Endothelial cell of umbilical vein (primary cell): ENCODE results near the gene ZBTB46. TPM values are rescaled to one million over a fixed set of nuclear protein-coding genes. Genes with fewer than 3 reads are reported as not detected.

ENCODE experiments used
- BruUV-seq: library from RNA; stranded (reverse); fragments of 400-500 nt; replicated peaks from 2 replicates; lab custom pipeline; 2021; lab: Mats Ljungman, UMichigan
- CTCF ChIA-PET: fragments of 300-600, 350-600 bp; sonication (Branson Sonifier 250); formaldehyde crosslinking; loops from one replicate; lab custom pipeline; 2021; ENCODE audit warnings: antibody characterized with exemption, inconsistent platforms; lab: Charles Lee
- POLR2A ChIA-PET: fragments of 300-600, 350-600 bp; sonication (Branson Sonifier 250); formaldehyde crosslinking; loops from one replicate; lab custom pipeline; 2021; ENCODE audit warnings: antibody characterized with exemption, inconsistent platforms; lab: Charles Lee
- DNase-seq: peaks from one replicate; pipeline ENCODE4 v3.0.0-alpha.2; 2011; ENCODE audit warnings: low read depth, low spot score
- FAIRE-seq: peaks from 2 replicates; lab custom pipeline; 2011; peaks lifted over from hg19 to GRCh38; lab: Jason Lieb, UNC
- H2AFZ ChIP-seq: 2 replicates; pipeline ENCODE4 v1.6.0; 2012; ENCODE audit warnings: low read depth, low read length, control low read depth, inconsistent platforms
- H3K27ac ChIP-seq: 2 replicates; pipeline ENCODE4 v1.5.1; 2011; ENCODE audit warnings: low read depth, mild to moderate bottlenecking, control low read depth, low read length, moderate library complexity; ENCODE audit not compliant: insufficient read depth
- H3K27me3 ChIP-seq, 2 experiments: 2 replicates each; pipeline versions ENCODE4 v1.6.0 to v1.6.1; 2011; ENCODE audit warnings: low read length in 2 of 2, mixed read lengths in 1 of 2; ENCODE audit not compliant: control insufficient read depth in 2 of 2, insufficient read depth in 2 of 2
- H3K36me3 ChIP-seq, 2 experiments: 2 replicates in 1 of 2; 3 replicates in 1 of 2; pipeline ENCODE4 v1.5.1; 2011; ENCODE audit warnings: low read length in 2 of 2, mild to moderate bottlenecking in 1 of 2, moderate library complexity in 1 of 2; ENCODE audit not compliant: control insufficient read depth in 2 of 2, insufficient read depth in 2 of 2; ENCODE audit errors: extremely low read depth in 1 of 2
- H3K4me1 ChIP-seq: 3 replicates; pipeline ENCODE4 v1.5.1; 2011; ENCODE audit warnings: mild to moderate bottlenecking, low read length; ENCODE audit not compliant: control insufficient read depth, insufficient read depth; ENCODE audit errors: extremely low read depth
- H3K4me2 ChIP-seq: 2 replicates; pipeline ENCODE4 v1.6.1; 2011; ENCODE audit warnings: low read length, control low read depth, mixed read lengths; ENCODE audit not compliant: insufficient read depth
- H3K4me3 ChIP-seq, 3 experiments: fragments of 200-600 bp in 1 of 3; sonication (generic), shearing (Covaris generic) in 1 of 3; replicated peaks in 1 of 3; 2 replicates each; pipeline ENCODE4 v1.5.1; 2011 to 2016; ENCODE audit warnings: control low read depth in 3 of 3, low read length in 3 of 3, mild to moderate bottlenecking in 2 of 3, inconsistent platforms in 1 of 3, low read depth in 1 of 3, moderate library complexity in 1 of 3; ENCODE audit not compliant: insufficient read depth in 1 of 3
- H3K79me2 ChIP-seq: 2 replicates; pipeline ENCODE4 v1.6.0; 2012; ENCODE audit warnings: low read length, inconsistent platforms; ENCODE audit not compliant: control insufficient read depth, insufficient read depth
- H3K9ac ChIP-seq: replicated peaks from 2 replicates; pipeline ENCODE3; 2011; ENCODE audit warnings: low read length, control low read depth; ENCODE audit not compliant: insufficient read depth; ENCODE audit errors: extremely low read depth
- H3K9me1 ChIP-seq: replicated peaks from 3 replicates; pipeline ENCODE4 v1.6.0; 2011; ENCODE audit warnings: mild to moderate bottlenecking, low read length; ENCODE audit not compliant: control insufficient read depth, insufficient read depth; ENCODE audit errors: extremely low read depth
- H3K9me3 ChIP-seq: replicated peaks from 2 replicates; pipeline ENCODE4 v1.5.1; 2012; ENCODE audit warnings: low read length, inconsistent platforms; ENCODE audit not compliant: control insufficient read depth, insufficient read depth
- H4K20me1 ChIP-seq: replicated peaks from 2 replicates; pipeline ENCODE3; 2011; ENCODE audit warnings: mild to moderate bottlenecking, low read length; ENCODE audit not compliant: control insufficient read depth, insufficient read depth; ENCODE audit errors: extremely low read depth
- FOS ChIP-seq: IDR thresholded peaks from 2 replicates; pipeline ENCODE4 v1.6.1; 2011; ENCODE audit warnings: mild to moderate bottlenecking, low read length, moderate library complexity, borderline replicate concordance; ENCODE audit not compliant: insufficient read depth
- POLR2A ChIP-seq: IDR thresholded peaks from 2 replicates; pipeline ENCODE4 v1.6.1; 2012; ENCODE audit warnings: low read depth, mild to moderate bottlenecking, control low read depth, low read length
- POLR2AphosphoS5 ChIP-seq: IDR thresholded peaks from 2 replicates; pipeline ENCODE4 v1.6.1; 2012; ENCODE audit warnings: low read depth, mild to moderate bottlenecking, control low read depth, low read length, moderate library complexity; ENCODE audit not compliant: insufficient read depth
- dilution Hi-C: fragments of 300-500 bp; cut with MboI; formaldehyde crosslinking; loops from one replicate; pipeline ENCODE4 v1.15.0; 2019; ENCODE audit warnings: low sequenced_read_pairs; ENCODE audit not compliant: extremely low pct_ligation_motif_present
- intact Hi-C: fragments of 100-400 bp; cut with micrococcal nuclease; formaldehyde crosslinking; loops from one replicate; pipeline ENCODE4 v1.10.0; 2022
- polyA plus RNA-seq, 4 experiments: library from polyadenylated mRNA; depleted of rRNA in 3 of 4; stranded (reverse) in 3 of 4; unstranded in 1 of 4; fragments of >200 nt; gene quantifications; 2 replicates each; pipeline versions ENCODE4 v1.2.1 to v1.2.3, GENCODE V29; 2011 to 2012; ENCODE audit warnings: missing spikeins in 1 of 4
- small RNA-seq: library from RNA; depleted of rRNA; stranded (forward); fragments of <200 nt; gene quantifications from one replicate; pipeline ENCODE3, GENCODE V24; 2012; ENCODE audit warnings: low replicate concordance, low read depth; ENCODE audit not compliant: insufficient read depth, insufficient read length
- total RNA-seq: library from RNA; stranded (reverse); gene quantifications from 2 replicates; pipeline ENCODE4 v1.2.3, GENCODE V29; 2021
- TF ChIP-seq, protein P1 (sequence below), 2 donors: IDR thresholded peaks; 1 replicate in 1 of 2; 2 replicates in 1 of 2; pipeline ENCODE4 v1.5.1; 2011; ENCODE audit warnings: low read length in 2 of 2, mild to moderate bottlenecking in 2 of 2, moderate library complexity in 2 of 2, control low read depth in 1 of 2, inconsistent platforms in 1 of 2, low read depth in 1 of 2; ENCODE audit not compliant: insufficient read depth in 1 of 2; ENCODE audit errors: extremely low read depth in 1 of 2

ZBTB46 gene
- total and polyA plus RNA-seq, 2 donors (not counting 3 experiments of a cell fraction or from before 2014, with no cell fraction given), result 1.3 to 7.1 TPM

DNA sequence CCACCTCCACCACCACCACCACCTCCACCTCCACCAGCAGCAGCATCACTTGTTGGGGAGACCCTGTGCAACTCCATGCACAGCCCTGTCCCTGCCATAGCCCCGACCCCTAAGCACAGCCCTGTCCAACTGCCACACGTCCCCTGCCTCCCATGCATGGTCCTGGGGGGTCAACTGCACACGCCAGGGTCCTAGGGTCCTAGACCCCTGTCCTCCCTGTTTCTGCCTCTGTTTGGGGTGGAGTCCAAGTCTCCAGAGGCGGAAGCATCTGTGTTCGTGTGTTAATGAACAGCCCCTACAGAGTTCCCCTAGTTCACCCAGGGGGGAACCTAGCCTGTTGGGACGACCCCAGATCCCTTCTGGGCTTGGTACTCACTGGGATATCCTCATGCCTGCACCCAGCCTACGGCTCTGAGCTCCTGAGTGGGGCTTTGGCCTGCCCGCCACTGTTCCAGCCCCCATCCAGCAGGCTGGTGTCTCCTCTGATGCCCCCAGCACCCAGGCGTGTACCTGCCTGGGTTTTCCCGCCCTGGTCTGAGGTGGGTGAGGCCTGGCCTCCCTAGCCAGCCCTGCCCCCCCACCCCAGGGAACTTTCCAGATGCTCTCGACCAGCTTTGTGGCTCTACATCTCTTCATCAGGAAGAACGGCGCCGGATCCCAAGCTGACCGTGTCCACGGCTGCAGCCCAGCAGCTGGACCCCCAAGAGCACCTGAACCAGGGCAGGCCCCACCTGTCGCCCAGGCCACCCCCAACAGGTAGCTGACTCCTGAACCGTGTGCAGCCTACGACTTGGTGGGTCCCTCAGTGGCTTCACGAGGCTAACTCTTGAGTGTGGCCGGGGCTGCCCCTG, 137.1 kb downstream of the ZBTB46 start:
- ChIA-PET POLR2A (no interaction called here), CTCF (no interaction called here)
- H4K20me1 ChIP-seq, result no peaks in the 10 kb centered on the region
- no peaks in the 10 kb centered on the region for H3K79me2 ChIP-seq
- DNase-seq, result no peak
- dilution Hi-C loops, result no loop called here
- intact Hi-C loops, result no loop called here
- H3K27me3 ChIP-seq, result no peaks in the 10 kb centered on the region
- TF ChIP-seq, protein P1, sequence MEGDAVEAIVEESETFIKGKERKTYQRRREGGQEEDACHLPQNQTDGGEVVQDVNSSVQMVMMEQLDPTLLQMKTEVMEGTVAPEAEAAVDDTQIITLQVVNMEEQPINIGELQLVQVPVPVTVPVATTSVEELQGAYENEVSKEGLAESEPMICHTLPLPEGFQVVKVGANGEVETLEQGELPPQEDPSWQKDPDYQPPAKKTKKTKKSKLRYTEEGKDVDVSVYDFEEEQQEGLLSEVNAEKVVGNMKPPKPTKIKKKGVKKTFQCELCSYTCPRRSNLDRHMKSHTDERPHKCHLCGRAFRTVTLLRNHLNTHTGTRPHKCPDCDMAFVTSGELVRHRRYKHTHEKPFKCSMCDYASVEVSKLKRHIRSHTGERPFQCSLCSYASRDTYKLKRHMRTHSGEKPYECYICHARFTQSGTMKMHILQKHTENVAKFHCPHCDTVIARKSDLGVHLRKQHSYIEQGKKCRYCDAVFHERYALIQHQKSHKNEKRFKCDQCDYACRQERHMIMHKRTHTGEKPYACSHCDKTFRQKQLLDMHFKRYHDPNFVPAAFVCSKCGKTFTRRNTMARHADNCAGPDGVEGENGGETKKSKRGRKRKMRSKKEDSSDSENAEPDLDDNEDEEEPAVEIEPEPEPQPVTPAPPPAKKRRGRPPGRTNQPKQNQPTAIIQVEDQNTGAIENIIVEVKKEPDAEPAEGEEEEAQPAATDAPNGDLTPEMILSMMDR (IDR thresholded peaks at IDR 0.05; ENCODE audit: extremely low read depth in 1 of 2, insufficient read depth in 1 of 2, low read depth in 1 of 2, low read length in 2 of 2), result no peak
- TF ChIP-seq POLR2A (no peak), FOS (no peak), POLR2AphosphoS5 (no peak)
- H3K36me3 ChIP-seq, result no peaks in the 10 kb centered on the region
- no peak for FAIRE-seq
- H3K4me2 ChIP-seq, result no peak overlapping the region
- BruUV-seq, result no TSS peak
- H3K9me1 ChIP-seq, result no peaks in the 10 kb centered on the region
- H3K9ac ChIP-seq, result no peak overlapping the region
- peaks cover 27% of the 10 kb centered on the region for H3K4me1 ChIP-seq
- no peaks in the 10 kb centered on the region for H3K9me3 ChIP-seq
- no peak overlapping the region for H3K4me3 ChIP-seq
- no peak overlapping the region for H3K27ac ChIP-seq
- no peak overlapping the region for H2AFZ ChIP-seq

Small RNA genes within 50 kb of the gene (small RNA-seq; reads per million reads assigned to genes)
- gene LIME1 (not detected), gene TNFRSF6B (not detected)

Other genes starting within 250 kb of the ZBTB46 start
- 12.1 and 14.1 TPM in 2 replicates for gene GMEB2, start 204.2 kb downstream of the ZBTB46 start, total RNA-seq
- gene GMEB2, start 204.2 kb downstream of the ZBTB46 start, polyA plus RNA-seq, result 12.7 and 13.4 TPM in 2 replicates
- gene STMN3, start 177.8 kb downstream of the ZBTB46 start, total RNA-seq, result 1.7 and 1.8 TPM in 2 replicates
- gene STMN3, start 177.8 kb downstream of the ZBTB46 start, polyA plus RNA-seq, result 4.7 and 8.4 TPM in 2 replicates
- 38.6 and 44.9 TPM in 2 replicates for gene RTEL1, start 173.0 kb downstream of the ZBTB46 start, total RNA-seq
- 17.0 and 20.6 TPM in 2 replicates for gene RTEL1, start 173.0 kb downstream of the ZBTB46 start, polyA plus RNA-seq
- gene TNFRSF6B, start 134.6 kb downstream of the ZBTB46 start, total RNA-seq, result 0.69 TPM in 1 of 2 replicates, not detected in the other
- 11.3 and 20.6 TPM in 2 replicates for gene TNFRSF6B, start 134.6 kb downstream of the ZBTB46 start, polyA plus RNA-seq
- gene ARFRP1, start 123.3 kb downstream of the ZBTB46 start, total RNA-seq, result 51.6 and 56.3 TPM in 2 replicates
- gene ARFRP1, start 123.3 kb downstream of the ZBTB46 start, polyA plus RNA-seq, result 37.0 and 48.7 TPM in 2 replicates
- gene ZGPAT, start 123.2 kb downstream of the ZBTB46 start, total RNA-seq, result 29.3 and 31.7 TPM in 2 replicates
- gene ZGPAT, start 123.2 kb downstream of the ZBTB46 start, polyA plus RNA-seq, result 23.1 and 24.4 TPM in 2 replicates
- gene LIME1, start 94.6 kb downstream of the ZBTB46 start, total RNA-seq, result 11.5 and 12.2 TPM in 2 replicates
- 10.7 and 16.3 TPM in 2 replicates for gene LIME1, start 94.6 kb downstream of the ZBTB46 start, polyA plus RNA-seq
- 69.3 and 69.4 TPM in 2 replicates for gene SLC2A4RG, start 91.5 kb downstream of the ZBTB46 start, total RNA-seq
- 41.7 and 66.5 TPM in 2 replicates for gene SLC2A4RG, start 91.5 kb downstream of the ZBTB46 start, polyA plus RNA-seq
- gene ABHD16B, start 30.2 kb upstream of the ZBTB46 start, total RNA-seq, result not detected in 2 replicates
- not detected in 2 replicates for gene ABHD16B, start 30.2 kb upstream of the ZBTB46 start, polyA plus RNA-seq
- gene TPD52L2, start 34.0 kb upstream of the ZBTB46 start, total RNA-seq, result 114 and 123 TPM in 2 replicates
- 142 and 151 TPM in 2 replicates for gene TPD52L2, start 34.0 kb upstream of the ZBTB46 start, polyA plus RNA-seq
- gene DNAJC5, start 63.9 kb upstream of the ZBTB46 start, total RNA-seq, result 58.7 and 60.3 TPM in 2 replicates
- gene DNAJC5, start 63.9 kb upstream of the ZBTB46 start, polyA plus RNA-seq, result 40.1 and 44.7 TPM in 2 replicates
- 51.1 TPM in 2 replicates for gene UCKL1, start 125.2 kb upstream of the ZBTB46 start, total RNA-seq
- gene UCKL1, start 125.2 kb upstream of the ZBTB46 start, polyA plus RNA-seq, result 78.8 and 113 TPM in 2 replicates
- gene ZNF512B, start 138.7 kb upstream of the ZBTB46 start, total RNA-seq, result 25.9 and 30.0 TPM in 2 replicates
- 8.7 and 10.0 TPM in 2 replicates for gene ZNF512B, start 138.7 kb upstream of the ZBTB46 start, polyA plus RNA-seq
- gene SAMD10, start 148.4 kb upstream of the ZBTB46 start, total RNA-seq, result 4.7 and 5.7 TPM in 2 replicates
- 5.3 and 6.9 TPM in 2 replicates for gene SAMD10, start 148.4 kb upstream of the ZBTB46 start, polyA plus RNA-seq
- gene PRPF6, start 149.9 kb upstream of the ZBTB46 start, total RNA-seq, result 64.2 and 67.4 TPM in 2 replicates
- 27.1 and 35.3 TPM in 2 replicates for gene PRPF6, start 149.9 kb upstream of the ZBTB46 start, polyA plus RNA-seq
- 5.8 and 6.0 TPM in 2 replicates for gene C20orf204, start 204.9 kb upstream of the ZBTB46 start, total RNA-seq
- gene C20orf204, start 204.9 kb upstream of the ZBTB46 start, polyA plus RNA-seq, result 2.8 and 4.5 TPM in 2 replicates
- gene SOX18, start 218.4 kb upstream of the ZBTB46 start, total RNA-seq, result 175 and 211 TPM in 2 replicates
- gene SOX18, start 218.4 kb upstream of the ZBTB46 start, polyA plus RNA-seq, result 20.9 and 21.8 TPM in 2 replicates
- gene TCEA2, start 231.9 kb upstream of the ZBTB46 start, total RNA-seq, result 65.5 and 71.3 TPM in 2 replicates
- gene TCEA2, start 231.9 kb upstream of the ZBTB46 start, polyA plus RNA-seq, result 53.1 and 56.0 TPM in 2 replicates
- gene RGS19, start 248.3 kb upstream of the ZBTB46 start, total RNA-seq, result 27.8 and 28.3 TPM in 2 replicates
- 33.7 and 69.6 TPM in 2 replicates for gene RGS19, start 248.3 kb upstream of the ZBTB46 start, polyA plus RNA-seq
- 1.9 and 2.2 TPM in 2 replicates for gene OPRL1, start 248.8 kb upstream of the ZBTB46 start, total RNA-seq
- gene OPRL1, start 248.8 kb upstream of the ZBTB46 start, polyA plus RNA-seq, result 2.0 and 2.6 TPM in 2 replicates